SU-DHL-6 (cell line): ENCODE measurements around the gene MED12L.

ENCODE experiments used
- H2AFZ ChIP-seq: fragments of 200-600 bp; sonication (generic); 2 replicates; pipeline ENCODE4 v1.6.1; 2014; ENCODE audit warnings: low read depth, mild to moderate bottlenecking, moderate library complexity, mixed read lengths, antibody characterized with exemption, low read length; ENCODE audit not compliant: severe bottlenecking
- H3F3A ChIP-seq: fragments of 200-600 bp; shearing (Covaris generic); 2 replicates; pipeline ENCODE4 v1.6.0; 2016; ENCODE audit warnings: antibody characterized with exemption, mild to moderate bottlenecking; ENCODE audit not compliant: insufficient read depth
- H3K27ac ChIP-seq: fragments of 200-600 bp; sonication (generic); 2 replicates; pipeline ENCODE4 v1.5.1; 2016; ENCODE audit warnings: low read depth, mild to moderate bottlenecking, low read length, moderate library complexity, mixed read lengths
- H3K27me3 ChIP-seq: fragments of 200-600 bp; sonication (generic), shearing (Covaris generic); 2 replicates; pipeline ENCODE4 v1.6.0; 2014; ENCODE audit warnings: mild to moderate bottlenecking, low read length
- H3K36me3 ChIP-seq: fragments of 200-600 bp; sonication (generic); 2 replicates; pipeline ENCODE4 v1.6.1; 2014; ENCODE audit warnings: mild to moderate bottlenecking, low read length, mixed read lengths
- H3K4me2 ChIP-seq: fragments of 300-600, 200-600 bp; shearing (Covaris generic), sonication (generic); 2 replicates; pipeline ENCODE4 v1.6.0; 2014; ENCODE audit warnings: low read length, low read depth, mild to moderate bottlenecking; ENCODE audit not compliant: poor library complexity, severe bottlenecking
- H3K4me3 ChIP-seq: fragments of 200-600 bp; sonication (generic); 2 replicates; pipeline ENCODE4 v1.5.1; 2014; ENCODE audit warnings: antibody characterized with exemption, low read length, mild to moderate bottlenecking, mixed read lengths; ENCODE audit not compliant: insufficient read depth, poor library complexity, severe bottlenecking
- H3K79me2 ChIP-seq: fragments of 200-600 bp; sonication (generic); 2 replicates; pipeline ENCODE4 v1.6.1; 2014; ENCODE audit warnings: mild to moderate bottlenecking, low read length, moderate library complexity; ENCODE audit not compliant: insufficient read depth
- H3K9ac ChIP-seq: fragments of 200-600 bp; sonication (generic); 2 replicates; pipeline ENCODE4 v1.7.0; 2014; ENCODE audit warnings: mild to moderate bottlenecking, low read length
- H3K9me2 ChIP-seq: fragments of 200-600 bp; sonication (generic); replicated peaks from 2 replicates; pipeline ENCODE4 v1.6.1; 2014; ENCODE audit warnings: low read length; ENCODE audit not compliant: insufficient read depth
- H3K9me3 ChIP-seq: fragments of 200-600 bp; sonication (generic); 2 replicates; pipeline ENCODE4 v1.6.1; 2014; ENCODE audit warnings: low read length, mixed read lengths; ENCODE audit not compliant: insufficient read depth
- H4K20me1 ChIP-seq: fragments of 200-600 bp; sonication (generic); 2 replicates; pipeline ENCODE4 v1.6.1; 2014; ENCODE audit warnings: low read depth, mild to moderate bottlenecking, antibody characterized with exemption, low read length, moderate library complexity, mixed read lengths
- EZH2phosphoT487 ChIP-seq: fragments of 200-600 bp; sonication (generic), shearing (Covaris generic); conservative IDR thresholded peaks from 2 replicates; pipeline ENCODE4 v1.6.1; 2018; ENCODE audit warnings: mild to moderate bottlenecking, antibody characterized with exemption, low read length, moderate library complexity, mixed read lengths
- TF ChIP-seq, protein P1 (sequence below): fragments of 200-600 bp; sonication (generic); IDR thresholded peaks from one replicate; pipeline ENCODE4 v1.5.1; 2017; ENCODE audit warnings: antibody characterized with exemption, mild to moderate bottlenecking, low read length, moderate library complexity; ENCODE audit not compliant: insufficient read depth, poor library complexity, severe bottlenecking

Gene MED12L

DNA sequence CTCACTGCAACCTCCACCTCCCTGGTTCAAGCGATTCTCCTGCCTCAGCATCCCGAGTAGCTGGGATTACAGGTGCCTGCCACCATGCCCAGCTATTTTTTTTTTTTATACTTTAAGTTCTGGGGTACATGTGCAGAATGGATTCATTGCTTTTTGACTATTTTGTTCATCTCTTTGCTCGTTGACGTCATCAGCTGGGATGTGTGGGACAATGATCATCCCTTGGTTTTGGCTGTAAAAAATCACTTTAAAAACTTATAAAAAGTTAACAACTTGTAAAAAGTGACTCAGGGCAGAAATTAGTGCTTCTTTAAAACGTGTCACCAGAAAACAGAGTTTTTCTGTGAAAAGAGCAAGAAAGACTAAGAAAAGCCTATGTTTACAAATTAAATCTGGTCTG lies 337.6 kb downstream of the MED12L start:
- Histone ChIP-seq H3K27me3 (no peaks in the 10 kb centered on the region), H3F3A (no peaks in the 10 kb centered on the region), H3K9ac (no peak overlapping the region), H2AFZ (no peak overlapping the region), H3K27ac (no peak overlapping the region), H3K4me3 (no peak overlapping the region), H3K79me2 (no peaks in the 10 kb centered on the region), H3K4me2 (no peak overlapping the region), H3K9me2 (no peaks in the 10 kb centered on the region), H3K9me3 (no peaks in the 10 kb centered on the region), H3K36me3 (0 out of 2 replicates have a peak, but pooled peaks cover 4% of the 10 kb centered on the region), H4K20me1 (no peaks in the 10 kb centered on the region)
- no peak for TF ChIP-seq EZH2phosphoT487
- TF ChIP-seq, protein P1, sequence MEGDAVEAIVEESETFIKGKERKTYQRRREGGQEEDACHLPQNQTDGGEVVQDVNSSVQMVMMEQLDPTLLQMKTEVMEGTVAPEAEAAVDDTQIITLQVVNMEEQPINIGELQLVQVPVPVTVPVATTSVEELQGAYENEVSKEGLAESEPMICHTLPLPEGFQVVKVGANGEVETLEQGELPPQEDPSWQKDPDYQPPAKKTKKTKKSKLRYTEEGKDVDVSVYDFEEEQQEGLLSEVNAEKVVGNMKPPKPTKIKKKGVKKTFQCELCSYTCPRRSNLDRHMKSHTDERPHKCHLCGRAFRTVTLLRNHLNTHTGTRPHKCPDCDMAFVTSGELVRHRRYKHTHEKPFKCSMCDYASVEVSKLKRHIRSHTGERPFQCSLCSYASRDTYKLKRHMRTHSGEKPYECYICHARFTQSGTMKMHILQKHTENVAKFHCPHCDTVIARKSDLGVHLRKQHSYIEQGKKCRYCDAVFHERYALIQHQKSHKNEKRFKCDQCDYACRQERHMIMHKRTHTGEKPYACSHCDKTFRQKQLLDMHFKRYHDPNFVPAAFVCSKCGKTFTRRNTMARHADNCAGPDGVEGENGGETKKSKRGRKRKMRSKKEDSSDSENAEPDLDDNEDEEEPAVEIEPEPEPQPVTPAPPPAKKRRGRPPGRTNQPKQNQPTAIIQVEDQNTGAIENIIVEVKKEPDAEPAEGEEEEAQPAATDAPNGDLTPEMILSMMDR = no peak

DNA sequence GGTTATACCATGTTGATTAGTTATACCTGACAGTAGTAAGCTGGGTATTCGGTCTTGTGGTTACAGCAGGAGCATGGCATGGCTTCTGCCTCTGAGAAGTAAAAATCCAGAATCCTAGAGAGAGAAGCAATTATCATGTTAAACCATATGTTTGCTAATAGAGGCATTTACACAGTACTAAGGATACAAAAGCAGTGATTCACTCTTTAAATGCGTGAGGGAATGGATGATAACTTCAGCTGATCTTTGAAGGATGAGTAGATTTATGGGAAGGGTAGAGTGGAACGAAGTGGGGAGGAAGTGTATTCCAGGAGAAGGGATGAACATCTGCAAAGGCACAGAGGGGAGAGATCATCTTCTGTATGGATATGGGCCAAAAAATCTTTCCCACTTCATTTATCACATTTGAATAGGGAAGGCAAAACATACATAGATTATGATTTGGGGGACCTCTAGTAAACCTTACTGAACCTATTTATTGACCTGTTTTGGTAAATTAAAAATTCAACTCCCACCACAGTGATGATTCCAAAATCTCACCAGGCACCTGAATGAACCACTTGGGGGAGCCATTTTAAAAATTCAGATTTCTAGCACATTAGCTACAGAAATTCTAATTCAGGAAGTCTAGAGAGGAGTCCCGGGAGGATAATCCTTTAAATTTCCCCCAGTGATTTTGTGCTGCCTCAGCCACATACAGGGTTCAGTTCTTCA lies 340.3 kb downstream of the MED12L start:
- H3K9ac ChIP-seq = 0 out of 2 replicates have a peak overlapping the region, but pooled peaks have one; percentile 7
- H3K9me2 ChIP-seq = no peaks in the 10 kb centered on the region
- no peaks in the 10 kb centered on the region for H4K20me1 ChIP-seq
- no peaks in the 10 kb centered on the region for H3K79me2 ChIP-seq
- no peaks in the 10 kb centered on the region for H3K9me3 ChIP-seq
- H3K4me3 ChIP-seq = no peak overlapping the region
- H2AFZ ChIP-seq = peak overlapping the region; percentile 57
- H3K4me2 ChIP-seq = peak overlapping the region; percentile 27
- no peak for TF ChIP-seq EZH2phosphoT487
- TF ChIP-seq, protein P1 = peak; percentile 76
- H3F3A ChIP-seq = no peaks in the 10 kb centered on the region
- peaks cover 5% of the 10 kb centered on the region; the same call in 1 of the 2 replicates for H3K36me3 ChIP-seq
- no peaks in the 10 kb centered on the region for H3K27me3 ChIP-seq
- H3K27ac ChIP-seq = peak overlapping the region; percentile 31

DNA sequence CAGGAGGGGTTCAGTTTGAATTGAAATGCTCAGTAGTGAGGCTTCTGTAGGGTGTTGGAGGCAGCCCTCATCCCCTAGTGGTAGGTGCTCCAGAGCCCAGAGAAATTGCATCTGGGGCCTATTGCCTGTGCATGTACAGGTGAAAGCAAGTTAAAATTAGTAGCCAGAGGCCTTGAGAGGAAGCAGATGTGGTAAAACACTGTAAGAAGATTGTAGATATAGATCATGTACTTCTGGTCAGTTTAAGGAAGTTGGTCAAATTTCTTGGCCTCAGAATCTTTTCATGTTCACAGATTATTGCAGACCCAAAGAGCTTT lies 340.8 kb downstream of the MED12L start:
- Histone ChIP-seq H4K20me1 (no peaks in the 10 kb centered on the region), H3F3A (no peaks in the 10 kb centered on the region), H3K79me2 (no peaks in the 10 kb centered on the region), H3K27me3 (no peaks in the 10 kb centered on the region), H3K4me2 (peak overlapping the region; percentile 27), H3K27ac (peak overlapping the region; percentile 31), H3K36me3 (peaks cover 5% of the 10 kb centered on the region; the same call in 1 of the 2 replicates), H3K9me3 (no peaks in the 10 kb centered on the region), H3K9me2 (no peaks in the 10 kb centered on the region), H3K9ac (0 out of 2 replicates have a peak overlapping the region, but pooled peaks have one; percentile 7), H2AFZ (peak overlapping the region; percentile 57), H3K4me3 (no peak overlapping the region)
- TF ChIP-seq, protein P1 = peak; percentile 27
- no peak for TF ChIP-seq EZH2phosphoT487
